Activated B cell treated with CpG ODN at 0.5 μM for 24 hours (primary cell): ENCODE results near the gene BBIP1. TPM values are rescaled to one million over a fixed set of nuclear protein-coding genes. Genes with fewer than 3 reads are reported as not detected.

Experiments
- total RNA-seq: library from RNA; stranded (reverse); gene quantifications from 2 replicates; pipeline ENCODE4 v1.2.3, GENCODE V29; 2022

BBIP1 gene
- total RNA-seq, 1 donor from 2014 or later, result 29.0 TPM

Other genes with a start within 250 kb of the BBIP1 start
- gene PDCD4, start 47.3 kb downstream of the BBIP1 start, total RNA-seq, result 143 and 145 TPM in 2 replicates
- gene SHOC2, start 424 bp upstream of the BBIP1 start, total RNA-seq, result 92.7 and 106 TPM in 2 replicates
- not detected in 2 replicates for gene ADRA2A, start 157.8 kb upstream of the BBIP1 start, total RNA-seq